ENCODE measurements around the gene OR56A3.

- no peak for TF ChIP-seq POLR2A (IDR thresholded peaks at IDR 0.05)
- TF ChIP-seq, protein P1, sequence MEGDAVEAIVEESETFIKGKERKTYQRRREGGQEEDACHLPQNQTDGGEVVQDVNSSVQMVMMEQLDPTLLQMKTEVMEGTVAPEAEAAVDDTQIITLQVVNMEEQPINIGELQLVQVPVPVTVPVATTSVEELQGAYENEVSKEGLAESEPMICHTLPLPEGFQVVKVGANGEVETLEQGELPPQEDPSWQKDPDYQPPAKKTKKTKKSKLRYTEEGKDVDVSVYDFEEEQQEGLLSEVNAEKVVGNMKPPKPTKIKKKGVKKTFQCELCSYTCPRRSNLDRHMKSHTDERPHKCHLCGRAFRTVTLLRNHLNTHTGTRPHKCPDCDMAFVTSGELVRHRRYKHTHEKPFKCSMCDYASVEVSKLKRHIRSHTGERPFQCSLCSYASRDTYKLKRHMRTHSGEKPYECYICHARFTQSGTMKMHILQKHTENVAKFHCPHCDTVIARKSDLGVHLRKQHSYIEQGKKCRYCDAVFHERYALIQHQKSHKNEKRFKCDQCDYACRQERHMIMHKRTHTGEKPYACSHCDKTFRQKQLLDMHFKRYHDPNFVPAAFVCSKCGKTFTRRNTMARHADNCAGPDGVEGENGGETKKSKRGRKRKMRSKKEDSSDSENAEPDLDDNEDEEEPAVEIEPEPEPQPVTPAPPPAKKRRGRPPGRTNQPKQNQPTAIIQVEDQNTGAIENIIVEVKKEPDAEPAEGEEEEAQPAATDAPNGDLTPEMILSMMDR (IDR thresholded peaks at IDR 0.05): no peak
Measured at GRCh38 chr11:5986885-5987284, 44.8 kb downstream of the OR56A3 start, which contains the start of gene OR52L1.
